Measurements from ENCODE around the gene CHRNA5. TPM values are rescaled to one million over a fixed set of nuclear protein-coding genes. Genes with fewer than 3 reads are reported as not detected.
A peak's percentile ranks its signal among the peaks of the same experiment; 100 is the strongest.

CHRNA5 gene
- total RNA-seq, 1 experiment from 2014 or later: 10.0 TPM

DNA sequence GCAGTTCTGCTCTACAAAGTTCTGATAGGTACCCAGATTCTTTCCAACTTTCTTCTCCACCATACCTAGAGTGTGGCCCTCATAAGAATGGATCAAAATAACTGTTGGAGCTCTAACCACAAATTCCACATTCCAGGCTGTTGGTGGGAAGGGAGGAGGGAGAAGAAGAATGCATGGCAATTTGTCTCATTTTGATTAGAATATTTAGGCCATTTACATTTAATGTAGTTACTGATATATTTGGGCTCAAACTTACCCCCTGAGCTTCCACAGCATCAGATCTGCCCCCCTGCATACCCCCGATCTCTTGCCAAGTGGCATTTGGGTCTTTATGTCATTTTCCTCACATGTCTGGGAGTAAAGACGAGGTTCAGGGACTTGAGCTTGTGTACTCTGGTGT is 68.0 kb downstream of the CHRNA5 start:
- H3K27me3 ChIP-seq (ENCODE audit: control insufficient read depth, insufficient read depth, low read length): no peaks in the 10 kb centered on the region
- H3K36me3 ChIP-seq (replicated peaks; ENCODE audit: control insufficient read depth, insufficient read depth, low read length): no peaks in the 10 kb centered on the region
- H3K4me3 ChIP-seq (ENCODE audit: insufficient read depth, low read depth, low read length): no peak overlapping the region
- DNase-seq: no peak

DNA sequence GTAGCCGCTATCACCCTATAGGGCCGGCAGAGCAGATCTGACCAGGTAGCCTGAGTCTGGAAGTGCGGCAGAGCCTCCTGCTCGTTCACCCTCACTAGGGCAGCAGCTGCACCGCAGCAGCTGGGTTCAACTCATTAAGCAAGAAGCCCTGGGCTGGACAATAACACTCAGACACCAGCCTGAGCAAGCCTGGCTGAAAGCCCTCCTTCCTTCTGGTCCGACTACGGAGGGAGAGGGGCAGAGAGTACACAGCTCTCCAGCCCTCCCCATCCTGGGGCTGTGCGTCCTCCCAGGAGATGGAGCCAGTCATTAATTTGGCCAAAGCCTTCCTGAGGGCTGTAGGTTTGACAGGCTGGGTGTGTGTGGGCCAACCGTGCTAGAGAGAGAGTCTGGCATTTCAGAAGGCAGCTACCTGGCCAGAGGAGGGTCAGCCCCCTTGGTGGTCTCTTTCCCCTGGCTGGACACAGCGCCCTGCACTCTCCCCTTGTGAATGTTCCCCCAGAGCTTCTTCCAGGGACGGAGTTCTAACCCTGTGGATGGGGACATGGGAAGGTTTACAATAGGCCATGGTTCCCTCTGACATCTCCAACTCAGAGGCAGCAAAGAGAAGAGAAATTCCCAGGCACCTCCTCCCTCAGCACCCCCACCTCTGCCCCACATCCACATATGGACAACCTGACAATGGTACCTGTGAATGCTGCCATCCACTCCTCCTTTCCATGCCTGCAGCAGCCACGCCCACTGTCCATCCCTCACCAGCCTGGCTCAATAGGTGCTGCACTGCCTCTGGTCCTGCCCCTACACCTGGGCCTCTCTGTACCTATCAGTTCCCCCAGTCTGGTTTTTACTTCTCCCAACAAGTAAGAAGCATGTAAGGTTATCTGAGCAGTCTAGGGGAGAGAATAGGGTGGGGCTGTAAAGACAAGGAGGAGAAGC is 69.2 kb downstream of the CHRNA5 start:
- Histone ChIP-seq H3K36me3 (replicated peaks; ENCODE audit: control insufficient read depth, insufficient read depth, low read length) (no peaks in the 10 kb centered on the region), H3K27me3 (ENCODE audit: control insufficient read depth, insufficient read depth, low read length) (no peaks in the 10 kb centered on the region)

DNA sequence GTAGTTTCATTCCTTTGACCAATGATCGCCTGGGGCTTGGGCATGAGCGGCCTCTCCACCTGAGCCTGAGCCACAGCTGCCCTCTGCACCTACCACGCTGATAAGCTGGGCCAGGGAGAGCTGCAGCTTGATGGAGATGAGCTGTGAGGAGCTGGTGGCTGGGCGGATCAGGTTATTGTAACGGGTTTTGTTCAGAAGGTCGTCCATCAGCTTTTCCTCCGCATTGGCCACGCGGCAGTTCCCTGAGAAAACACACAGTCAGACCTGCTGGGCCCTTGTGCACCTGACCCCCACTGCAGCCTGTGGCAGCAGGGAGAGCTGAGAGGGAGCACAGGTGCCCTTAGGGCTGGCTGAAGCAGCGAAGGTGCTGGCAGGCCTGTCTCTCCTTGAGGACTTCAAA is 70.0 kb downstream of the CHRNA5 start:
- Histone ChIP-seq H3K4me3 (ENCODE audit: insufficient read depth, low read depth, low read length) (no peak overlapping the region), H3K36me3 (replicated peaks; ENCODE audit: control insufficient read depth, insufficient read depth, low read length) (no peaks in the 10 kb centered on the region), H3K27me3 (ENCODE audit: control insufficient read depth, insufficient read depth, low read length) (peaks cover 4% of the 10 kb centered on the region)
- DNase-seq: no peak

More for the DNA sequence above, 69.2 kb downstream of the CHRNA5 start:
- no peak overlapping the region for H3K4me3 ChIP-seq (ENCODE audit: insufficient read depth, low read depth, low read length)
- DNase-seq: no peak

DNA sequence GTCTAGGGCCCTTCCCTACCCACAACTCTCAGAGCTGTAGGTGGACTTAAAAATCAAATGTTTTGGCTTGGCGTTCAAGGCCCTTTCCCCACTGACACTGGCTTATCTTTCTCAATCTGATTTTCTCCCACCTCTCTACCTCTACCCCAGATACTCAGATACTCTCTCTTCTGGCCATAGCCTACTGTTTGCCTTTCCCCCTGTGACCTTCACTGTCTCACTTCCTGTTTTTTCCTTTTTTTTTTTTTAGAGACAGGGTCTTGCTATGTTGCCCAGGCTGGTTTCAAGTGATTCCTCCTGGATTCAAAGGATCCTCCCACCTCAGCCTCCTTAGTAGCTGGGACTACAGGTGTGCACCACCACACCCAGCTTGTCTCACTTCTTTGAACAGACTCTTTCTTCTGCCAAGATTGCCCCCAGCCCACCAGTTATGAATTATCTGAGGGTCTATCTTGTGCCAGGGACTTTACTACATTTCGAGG is 71.1 kb downstream of the CHRNA5 start:
- H3K27me3 ChIP-seq (ENCODE audit: control insufficient read depth, insufficient read depth, low read length): peaks cover 7% of the 10 kb centered on the region

DNA sequence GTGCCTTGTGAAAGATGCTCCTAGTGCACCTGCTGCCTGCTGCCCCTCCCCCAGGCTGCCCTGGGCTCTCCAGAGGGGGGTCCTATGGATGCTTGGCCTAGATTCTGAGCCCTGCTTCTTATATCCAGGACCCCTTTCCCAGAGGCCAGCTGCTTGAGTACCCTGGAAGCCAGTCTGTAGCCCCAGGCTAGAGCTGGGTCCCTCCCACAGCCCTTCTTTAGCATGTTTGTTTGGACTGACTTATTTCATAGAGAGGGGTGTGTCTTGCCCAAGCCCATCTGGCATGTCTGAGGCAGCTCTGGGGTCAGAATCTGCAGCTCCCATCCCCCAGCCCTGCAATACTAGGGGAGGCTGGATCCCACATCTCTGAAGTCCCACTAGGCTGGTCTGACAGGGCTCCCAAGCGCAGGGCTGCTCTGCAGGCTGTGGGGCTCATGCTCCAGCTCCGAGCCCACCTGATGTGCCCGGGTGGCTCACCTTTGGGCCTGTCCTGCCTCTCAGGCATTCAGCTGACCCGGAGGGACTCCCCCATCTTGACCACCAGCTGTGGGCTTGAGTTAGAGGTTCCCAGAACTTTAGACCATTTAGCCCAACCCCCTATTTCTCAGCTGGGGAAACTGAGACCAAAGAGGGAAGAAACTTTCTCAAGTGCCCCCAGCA is 72.6 kb downstream of the CHRNA5 start:
- Histone ChIP-seq H3K36me3 (replicated peaks; ENCODE audit: control insufficient read depth, insufficient read depth, low read length) (no peaks in the 10 kb centered on the region), H3K27me3 (ENCODE audit: control insufficient read depth, insufficient read depth, low read length) (peaks cover 7% of the 10 kb centered on the region), H3K4me3 (ENCODE audit: insufficient read depth, low read depth, low read length) (no peak overlapping the region)
- no peak for DNase-seq

More for the DNA sequence above, 71.1 kb downstream of the CHRNA5 start:
- H3K36me3 ChIP-seq (replicated peaks; ENCODE audit: control insufficient read depth, insufficient read depth, low read length): no peaks in the 10 kb centered on the region
- no peak for DNase-seq
- H3K4me3 ChIP-seq (ENCODE audit: insufficient read depth, low read depth, low read length): no peak overlapping the region

DNA sequence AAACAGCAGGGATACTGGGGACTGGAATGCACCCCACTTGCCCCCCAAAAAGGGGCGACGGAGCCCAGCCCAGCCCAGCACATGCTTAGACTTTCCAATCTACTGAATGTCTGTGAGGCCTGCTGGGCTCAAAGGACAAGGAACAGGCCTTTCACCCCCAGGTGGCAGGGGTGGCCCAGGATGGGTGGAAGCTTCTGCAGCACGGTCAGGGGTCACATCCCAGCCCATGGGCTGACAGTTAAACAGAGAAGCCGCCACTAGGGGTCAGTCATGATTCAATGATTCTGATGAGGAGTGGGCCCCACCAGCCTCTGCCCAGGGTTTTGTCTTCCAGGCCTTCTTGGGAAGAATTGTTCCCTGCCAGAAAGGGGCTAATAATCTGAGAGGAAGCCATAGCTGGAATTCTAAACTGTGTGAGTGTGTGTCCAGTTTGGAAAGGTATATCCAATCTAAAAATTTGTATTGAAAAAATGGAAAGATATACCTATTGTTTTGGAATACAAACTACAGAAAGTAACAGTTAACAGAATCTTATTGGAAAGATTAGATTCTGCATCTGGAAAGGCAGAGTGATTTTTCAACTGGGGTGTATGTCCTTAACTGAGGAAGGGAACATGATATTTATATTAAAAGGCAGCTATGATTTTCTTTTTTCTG is 73.5 kb downstream of the CHRNA5 start:
- no peaks in the 10 kb centered on the region for H3K36me3 ChIP-seq (replicated peaks; ENCODE audit: control insufficient read depth, insufficient read depth, low read length)
- peak; percentile 95 for DNase-seq
- peaks cover 7% of the 10 kb centered on the region for H3K27me3 ChIP-seq (ENCODE audit: control insufficient read depth, insufficient read depth, low read length)
- H3K4me3 ChIP-seq (ENCODE audit: insufficient read depth, low read depth, low read length): no peak overlapping the region

DNA sequence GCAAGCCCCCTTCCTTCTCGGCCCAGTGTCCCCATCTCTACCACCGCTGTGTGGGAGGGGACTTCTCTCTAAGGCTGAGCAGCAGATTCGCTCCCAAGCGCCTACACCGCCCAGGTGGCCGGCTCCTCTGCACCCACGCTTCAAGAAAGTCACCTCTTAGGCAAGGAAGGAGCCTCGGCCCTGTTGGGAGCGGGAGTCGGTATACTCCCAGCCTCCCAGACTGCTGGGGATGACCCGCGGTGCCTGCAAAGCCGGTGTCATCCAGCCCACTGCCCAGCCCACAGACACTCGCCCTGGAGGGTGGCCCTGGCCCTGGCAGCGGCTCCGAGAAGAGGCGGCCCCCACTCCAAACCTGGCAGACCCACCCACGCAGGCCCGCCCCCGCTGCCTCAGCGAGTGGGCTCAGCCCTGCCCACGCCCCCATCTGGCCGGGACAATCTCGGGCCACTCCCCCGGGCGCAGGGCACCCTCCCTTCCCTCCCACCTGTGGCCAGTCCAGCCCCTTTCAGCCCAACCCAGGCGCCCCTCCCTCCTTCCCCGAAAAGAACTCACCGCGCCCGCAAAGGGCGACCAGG is 75.3 kb downstream of the CHRNA5 start:
- H3K36me3 ChIP-seq (replicated peaks; ENCODE audit: control insufficient read depth, insufficient read depth, low read length): no peaks in the 10 kb centered on the region
- peak overlapping the region; percentile 67 for H3K4me3 ChIP-seq (ENCODE audit: insufficient read depth, low read depth, low read length)
- DNase-seq: no peak
- peaks cover 7% of the 10 kb centered on the region for H3K27me3 ChIP-seq (ENCODE audit: control insufficient read depth, insufficient read depth, low read length)

DNA sequence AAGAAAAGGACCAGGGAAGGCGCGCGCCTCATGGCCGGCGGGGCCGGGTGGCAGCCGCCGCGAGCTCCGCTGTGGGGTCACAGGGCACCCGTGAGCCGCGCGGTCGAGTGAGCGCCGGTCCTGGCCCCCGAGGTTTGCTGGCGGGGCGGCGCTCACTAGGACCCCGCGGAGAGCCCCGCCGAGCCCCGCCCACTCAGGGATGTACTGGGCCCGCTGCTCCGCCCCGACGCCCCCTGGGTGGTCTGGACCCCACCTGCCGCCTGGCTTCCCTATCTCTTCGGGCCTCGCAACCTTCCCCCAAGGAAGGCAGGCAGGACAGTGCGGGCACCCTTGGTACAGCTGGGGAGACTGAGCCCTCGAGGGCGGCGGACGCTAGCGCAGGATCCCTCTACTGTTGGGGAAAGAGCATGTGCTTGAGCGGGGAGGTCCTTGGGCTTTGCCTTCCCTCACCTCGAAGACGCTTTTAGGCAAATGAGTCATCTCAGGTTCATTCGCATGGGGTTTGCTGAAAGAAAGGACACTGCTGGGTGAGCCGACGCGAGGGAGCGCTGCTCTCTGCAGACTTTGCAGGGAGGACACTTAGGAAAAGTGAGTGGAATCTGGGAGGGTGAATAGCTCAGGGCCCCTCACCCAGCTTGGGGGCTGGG is 75.9 kb downstream of the CHRNA5 start, which contains the start of gene CHRNB4:
Gene CHRNB4, minus strand, starts transcription at position 109 of the 647 bp plus-strand sequence. Its CDS starts 77 bp downstream, at position 32.
- peaks cover 7% of the 10 kb centered on the region for H3K27me3 ChIP-seq (ENCODE audit: control insufficient read depth, insufficient read depth, low read length)
- peak; percentile 98 for DNase-seq
- H3K36me3 ChIP-seq (replicated peaks; ENCODE audit: control insufficient read depth, insufficient read depth, low read length): no peaks in the 10 kb centered on the region
- peak within 1 kb of the TSS; percentile 67 for H3K4me3 ChIP-seq (ENCODE audit: insufficient read depth, low read depth, low read length)

DNA sequence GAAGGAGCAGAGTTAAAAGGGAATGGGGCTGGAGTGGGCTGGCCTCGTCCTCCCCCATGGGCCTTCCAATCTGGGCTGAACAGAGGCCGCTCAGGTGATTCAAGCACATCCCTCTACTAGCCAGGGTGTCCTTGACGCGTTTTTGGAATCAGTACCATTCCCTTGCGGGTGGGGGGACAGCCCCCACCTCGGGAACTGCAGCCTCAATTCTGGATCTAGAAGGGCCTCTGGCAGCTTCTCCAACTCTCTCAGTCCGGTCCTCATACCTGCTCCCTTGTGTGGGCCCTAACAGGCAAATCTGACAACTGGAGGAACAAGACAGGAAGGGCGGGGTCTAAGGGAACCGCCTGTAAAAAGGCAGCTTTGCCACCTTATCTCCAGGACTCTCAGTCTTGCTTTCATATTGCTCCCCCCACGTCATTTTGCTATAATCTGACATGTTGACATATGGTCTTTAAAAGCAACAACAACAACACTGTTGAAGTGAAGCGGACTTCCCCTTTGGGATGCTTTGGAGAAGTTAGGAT is 76.5 kb downstream of the CHRNA5 start:
- Histone ChIP-seq H3K36me3 (replicated peaks; ENCODE audit: control insufficient read depth, insufficient read depth, low read length) (no peaks in the 10 kb centered on the region), H3K27me3 (ENCODE audit: control insufficient read depth, insufficient read depth, low read length) (peaks cover 7% of the 10 kb centered on the region), H3K4me3 (ENCODE audit: insufficient read depth, low read depth, low read length) (peak overlapping the region; percentile 67)
- peak; percentile 32 for DNase-seq

DNA sequence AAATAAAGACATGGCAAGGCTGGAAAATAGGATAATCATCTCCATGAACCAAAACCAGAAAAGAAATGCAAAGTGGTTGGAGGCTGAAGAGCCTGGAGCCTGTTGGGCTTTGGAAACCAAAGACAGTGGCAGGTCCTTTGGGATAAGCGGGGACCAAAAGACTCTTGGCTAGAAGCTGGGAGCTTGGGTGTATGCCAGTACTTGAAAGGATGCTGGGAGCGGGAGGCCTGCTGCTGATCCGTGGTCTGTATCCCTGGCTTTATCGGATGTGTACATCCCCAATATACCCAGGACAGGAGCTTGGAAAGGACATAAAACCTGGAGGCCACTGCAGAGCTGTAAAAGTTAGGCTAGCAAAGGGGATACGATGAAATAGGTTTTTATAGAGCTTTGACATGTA is 77.0 kb downstream of the CHRNA5 start:
- no peak for DNase-seq
- H3K36me3 ChIP-seq (replicated peaks; ENCODE audit: control insufficient read depth, insufficient read depth, low read length): no peaks in the 10 kb centered on the region
- peaks cover 7% of the 10 kb centered on the region for H3K27me3 ChIP-seq (ENCODE audit: control insufficient read depth, insufficient read depth, low read length)
- no peak overlapping the region for H3K4me3 ChIP-seq (ENCODE audit: insufficient read depth, low read depth, low read length)

Other genes with a start within 250 kb of the CHRNA5 start
- gene CRABP1, start 225.2 kb upstream of the CHRNA5 start, total RNA-seq (2014; rRNA removed; shearing (Covaris generic)): 744 and 864 TPM in 2 replicates
- 37.6 and 49.9 TPM in 2 replicates for gene IREB2, start 127.3 kb upstream of the CHRNA5 start, total RNA-seq (2014; rRNA removed; shearing (Covaris generic))
- 1.9 and 2.9 TPM in 2 replicates for gene HYKK, start 57.9 kb upstream of the CHRNA5 start, total RNA-seq (2014; rRNA removed; shearing (Covaris generic))
- 295 and 308 TPM in 2 replicates for gene PSMA4, start 25.1 kb upstream of the CHRNA5 start, total RNA-seq (2014; rRNA removed; shearing (Covaris generic))
- gene CHRNA3, start 55.5 kb downstream of the CHRNA5 start, total RNA-seq (2014; rRNA removed; shearing (Covaris generic)): 2.6 and 4.4 TPM in 2 replicates
- gene CHRNB4, start 75.7 kb downstream of the CHRNA5 start, total RNA-seq (2014; rRNA removed; shearing (Covaris generic)): 2.7 and 4.3 TPM in 2 replicates
- gene ADAMTS7, start 245.9 kb downstream of the CHRNA5 start, total RNA-seq (2014; rRNA removed; shearing (Covaris generic)): 14.3 and 20.2 TPM in 2 replicates